Uterus (tissue), 2 donors: ENCODE data around the gene GFRA4.

ENCODE experiments used
- CTCF ChIP-seq, 4 experiments: fragments of 200-600 bp in 2 of 4; fragments of 450-650 bp in 2 of 4; sonication (generic) in 2 of 4; IDR thresholded peaks; one replicate each; pipeline ENCODE4 v1.5.1; 2016 to 2019; ENCODE audit warnings: antibody characterized with exemption in 4 of 4, mild to moderate bottlenecking in 2 of 4, moderate library complexity in 1 of 4
- POLR2A ChIP-seq, 2 donors: fragments of 450-650 bp; IDR thresholded peaks; one replicate each; pipeline ENCODE4 v1.6.1; 2016; ENCODE audit warnings: antibody characterized with exemption in 2 of 2, mild to moderate bottlenecking in 1 of 2, moderate library complexity in 1 of 2

GRCh38 chr20:3693376-3693775, 30.2 kb upstream of the GFRA4 start:
- TF ChIP-seq CTCF (IDR thresholded peaks at IDR 0.05) (no peak), POLR2A (IDR thresholded peaks at IDR 0.05) (no peak)
